ENCODE measurements around the gene SLC16A6.
"Not testable (repeated sequence)": the region's sequence is repeated elsewhere in the genome, so short reads cannot be mapped to it uniquely, and the experiment has no call there.

Gene SLC16A6

GRCh38 chr17:68219429-68219828, 71.5 kb downstream of the SLC16A6 start:
- DNase-seq (ENCODE audit: low spot score), result not testable (repeated sequence)

Data from HuH-7.5 (cell line).